ENCODE measurements around the gene SERGEF. TPM values are rescaled to one million over a fixed set of nuclear protein-coding genes. Genes with fewer than 3 reads are reported as not detected.

The SERGEF gene
- total RNA-seq, 1 experiment from 2014 or later, result 31.4 TPM

DNA sequence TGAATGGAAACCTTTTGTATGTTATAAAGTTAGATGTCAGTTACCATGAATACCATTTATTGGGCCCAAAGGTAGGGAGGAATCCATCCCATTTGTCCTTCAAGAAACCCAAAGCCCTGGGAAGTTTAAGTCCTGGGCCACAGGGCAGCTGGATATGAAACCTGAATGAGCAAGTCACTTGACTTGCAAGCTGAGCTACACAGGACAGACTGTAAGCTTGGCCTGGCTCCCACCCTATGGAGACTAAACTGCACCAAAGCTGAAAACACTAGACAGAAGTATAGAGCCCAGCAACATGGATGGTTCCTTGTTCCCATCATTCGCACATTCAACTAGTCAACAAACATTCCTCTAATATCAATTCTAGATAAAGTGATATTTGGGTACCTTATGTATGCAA is 207.0 kb downstream of the SERGEF start:
- Mint-ChIP-seq H3K9me3 (no peaks in the 10 kb centered on the region), H3K27ac (no peak overlapping the region), H3K4me3 (no peak overlapping the region), H3K36me3 (ENCODE audit: insufficient read depth in 1 of 3, low read depth in 3 of 3) (no peaks in the 10 kb centered on the region), H3K27me3 (ENCODE audit: low read depth) (peaks cover 5% of the 10 kb centered on the region), H3K4me1 (peaks cover 23% of the 10 kb centered on the region in 2 experiments)
- DNase-seq, result no peak
- Histone ChIP-seq H3K79me1 (ENCODE audit: insufficient read depth, low read depth, low read length, poor library complexity, severe bottlenecking) (no peaks in the 10 kb centered on the region), H2BK5ac (ENCODE audit: insufficient read length, low read length) (no peak overlapping the region), H2BK12ac (ENCODE audit: insufficient read length, low read depth, low read length) (no peak overlapping the region), H3K27ac (ENCODE audit: insufficient read length, low read depth, low read length) (no peak overlapping the region), H2AFZ (ENCODE audit: low read length) (no peak overlapping the region), H3K14ac (ENCODE audit: insufficient read depth, low read length) (no peak overlapping the region; the same call in 1 of the 2 replicates), H2BK15ac (ENCODE audit: low read depth, low read length) (no peak overlapping the region), H2BK20ac (ENCODE audit: low read depth, low read length, poor library complexity, severe bottlenecking) (no peak overlapping the region), H2AK5ac (ENCODE audit: insufficient read length, low read length) (no peak overlapping the region), H3K27me3 (ENCODE audit: insufficient read depth, low read length) (0 out of 2 replicates have a peak, but pooled peaks cover 2% of the 10 kb centered on the region), H3K9me3 (ENCODE audit: control insufficient read depth, low read depth, low read length) (no peaks in the 10 kb centered on the region), H2BK120ac (ENCODE audit: low read depth, low read length, poor library complexity, severe bottlenecking) (no peak overlapping the region), H4K91ac (ENCODE audit: insufficient read length, low read depth, low read length) (no peak overlapping the region), H3K18ac (ENCODE audit: insufficient read length, low read depth, low read length) (no peak overlapping the region), H3K9ac (ENCODE audit: extremely low read depth, insufficient read length, low read length) (no peak overlapping the region), H3T11ph (ENCODE audit: low read length) (no peak overlapping the region), H3K79me2 (ENCODE audit: insufficient read depth, low read length) (no peaks in the 10 kb centered on the region), H3K56ac (ENCODE audit: insufficient read length, low read depth, low read length) (no peak overlapping the region), H3K23me2 (ENCODE audit: insufficient read length, low read depth, low read length, poor library complexity, severe bottlenecking) (no peaks in the 10 kb centered on the region), H3K4ac (ENCODE audit: low read depth, low read length) (no peak overlapping the region), H4K20me1 (ENCODE audit: control insufficient read depth, insufficient read depth, insufficient read length) (no peaks in the 10 kb centered on the region), H3K23ac (ENCODE audit: insufficient read length, low read depth, low read length) (no peak overlapping the region), H4K8ac (replicated peaks; ENCODE audit: insufficient read length, low read depth, low read length) (no peak overlapping the region), H3K4me2 (ENCODE audit: insufficient read depth, insufficient read length, low read length) (no peak overlapping the region), H3K4me1 (ENCODE audit: insufficient read depth, low read length) (0 out of 2 replicates have a peak, but pooled peaks cover 2% of the 10 kb centered on the region), H4K5ac (ENCODE audit: insufficient read length, low read depth, low read length) (no peak overlapping the region)
- TF ChIP-seq, protein P1, sequence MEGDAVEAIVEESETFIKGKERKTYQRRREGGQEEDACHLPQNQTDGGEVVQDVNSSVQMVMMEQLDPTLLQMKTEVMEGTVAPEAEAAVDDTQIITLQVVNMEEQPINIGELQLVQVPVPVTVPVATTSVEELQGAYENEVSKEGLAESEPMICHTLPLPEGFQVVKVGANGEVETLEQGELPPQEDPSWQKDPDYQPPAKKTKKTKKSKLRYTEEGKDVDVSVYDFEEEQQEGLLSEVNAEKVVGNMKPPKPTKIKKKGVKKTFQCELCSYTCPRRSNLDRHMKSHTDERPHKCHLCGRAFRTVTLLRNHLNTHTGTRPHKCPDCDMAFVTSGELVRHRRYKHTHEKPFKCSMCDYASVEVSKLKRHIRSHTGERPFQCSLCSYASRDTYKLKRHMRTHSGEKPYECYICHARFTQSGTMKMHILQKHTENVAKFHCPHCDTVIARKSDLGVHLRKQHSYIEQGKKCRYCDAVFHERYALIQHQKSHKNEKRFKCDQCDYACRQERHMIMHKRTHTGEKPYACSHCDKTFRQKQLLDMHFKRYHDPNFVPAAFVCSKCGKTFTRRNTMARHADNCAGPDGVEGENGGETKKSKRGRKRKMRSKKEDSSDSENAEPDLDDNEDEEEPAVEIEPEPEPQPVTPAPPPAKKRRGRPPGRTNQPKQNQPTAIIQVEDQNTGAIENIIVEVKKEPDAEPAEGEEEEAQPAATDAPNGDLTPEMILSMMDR (conservative IDR thresholded peaks at IDR 0.05), result no peak
- WGBS (ENCODE audit: extremely low coverage, insufficient read length, low lambda C conversion rate), result no CpG with 5 or more reads among the region's 1 CpG
